Forelimb muscle (tissue), 1 donor: ENCODE measurements around the gene TSPAN9. TPM values are rescaled to one million over a fixed set of nuclear protein-coding genes. Genes with fewer than 3 reads are reported as not detected.

ENCODE experiments used
- DNase-seq: peaks from one replicate; pipeline ENCODE4 v3.0.0-alpha.2; 2013; ENCODE audit warnings: low read depth
- polyA plus RNA-seq: library from polyadenylated mRNA; unstranded; fragments of 120-200 nt; gene quantifications from one replicate; pipeline ENCODE4 v1.2.1, GENCODE V29; 2013; ENCODE audit not compliant: insufficient read length

The TSPAN9 gene
- polyA plus RNA-seq, 1 donor = 112 TPM

GRCh38 chr12:3099146-3099545, 22.0 kb downstream of the TSPAN9 start:
- no peak for DNase-seq

- no peak for DNase-seq
Observed at GRCh38 chr12:3101309-3102024, 24.3 kb downstream of the TSPAN9 start.

- no peak for DNase-seq
Observed at GRCh38 chr12:3102771-3103410, 25.7 kb downstream of the TSPAN9 start.

- DNase-seq = no peak
Observed at GRCh38 chr12:3103806-3104205, 26.6 kb downstream of the TSPAN9 start.

- no peak for DNase-seq
Observed at GRCh38 chr12:3105690-3106479, 28.7 kb downstream of the TSPAN9 start.

GRCh38 chr12:3106579-3106978, 29.4 kb downstream of the TSPAN9 start:
- no peak for DNase-seq

- DNase-seq = no peak
Observed at GRCh38 chr12:3107071-3107583, 29.9 kb downstream of the TSPAN9 start.

- DNase-seq = no peak
Observed at GRCh38 chr12:3107954-3108353, 30.8 kb downstream of the TSPAN9 start.

GRCh38 chr12:3110578-3110977, 33.4 kb downstream of the TSPAN9 start:
- no peak for DNase-seq

GRCh38 chr12:3113671-3114325, 36.6 kb downstream of the TSPAN9 start:
- no peak for DNase-seq

- no peak for DNase-seq
Observed at GRCh38 chr12:3114671-3115070, 37.5 kb downstream of the TSPAN9 start.

GRCh38 chr12:3115078-3115477, 37.9 kb downstream of the TSPAN9 start:
- no peak for DNase-seq

- DNase-seq = no peak
Observed at GRCh38 chr12:3116106-3116844, 39.1 kb downstream of the TSPAN9 start.

- no peak for DNase-seq
Observed at GRCh38 chr12:3117144-3117581, 40.0 kb downstream of the TSPAN9 start.

GRCh38 chr12:3117591-3118015, 40.4 kb downstream of the TSPAN9 start:
- no peak for DNase-seq

- no peak for DNase-seq
Observed at GRCh38 chr12:3119192-3119755, 42.1 kb downstream of the TSPAN9 start.

GRCh38 chr12:3119756-3120601, 42.8 kb downstream of the TSPAN9 start:
- no peak for DNase-seq

- DNase-seq = no peak
Observed at GRCh38 chr12:3120701-3121100, 43.5 kb downstream of the TSPAN9 start.

- DNase-seq = no peak
Observed at GRCh38 chr12:3122841-3123678, 45.9 kb downstream of the TSPAN9 start.
